ENCODE measurements around the gene ICA1.

The ICA1 gene

DNA sequence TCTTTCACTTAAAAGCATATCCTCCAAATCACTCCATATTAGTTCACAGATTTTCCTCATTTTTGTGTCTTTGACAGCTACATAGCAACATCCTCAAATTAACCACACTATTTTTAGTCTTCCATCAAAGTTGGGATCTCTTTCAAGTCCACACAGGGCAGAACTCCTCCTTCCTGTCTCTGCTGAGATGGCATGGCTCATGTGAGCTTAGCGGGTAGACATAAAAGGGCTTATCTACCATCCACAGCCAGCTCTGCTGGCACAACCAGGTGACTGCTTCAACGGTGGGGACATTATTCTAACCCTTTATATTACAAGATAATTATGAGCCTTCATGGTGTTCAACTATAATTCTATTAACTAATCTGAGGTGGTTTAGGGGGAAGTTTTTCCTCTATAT lies 35.5 kb downstream of the ICA1 start:
- DNase-seq, result no peak

GRCh38 chr7:8221567-8221966 lies 40.4 kb downstream of the ICA1 start:
- no peak for DNase-seq

DNA sequence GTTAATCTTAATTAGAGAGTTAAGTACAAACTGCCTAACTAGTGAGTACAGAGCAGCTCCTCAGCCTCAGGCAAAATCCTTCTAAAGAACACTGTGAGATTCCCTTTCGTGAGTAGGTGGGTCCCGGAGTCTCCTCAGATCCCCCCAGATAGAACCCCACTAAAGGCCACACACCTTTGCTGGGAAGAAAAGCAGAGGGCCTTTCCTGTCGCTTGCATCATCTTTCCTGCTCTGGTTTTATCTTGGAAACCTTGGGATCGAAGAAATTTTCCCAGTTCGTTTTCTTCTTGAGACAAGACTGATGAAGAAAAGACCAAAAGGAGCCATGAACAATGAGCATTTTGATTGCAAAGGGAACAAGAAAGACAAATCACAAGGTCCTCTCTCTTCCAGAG lies 40.9 kb downstream of the ICA1 start:
- no peak for DNase-seq

DNA sequence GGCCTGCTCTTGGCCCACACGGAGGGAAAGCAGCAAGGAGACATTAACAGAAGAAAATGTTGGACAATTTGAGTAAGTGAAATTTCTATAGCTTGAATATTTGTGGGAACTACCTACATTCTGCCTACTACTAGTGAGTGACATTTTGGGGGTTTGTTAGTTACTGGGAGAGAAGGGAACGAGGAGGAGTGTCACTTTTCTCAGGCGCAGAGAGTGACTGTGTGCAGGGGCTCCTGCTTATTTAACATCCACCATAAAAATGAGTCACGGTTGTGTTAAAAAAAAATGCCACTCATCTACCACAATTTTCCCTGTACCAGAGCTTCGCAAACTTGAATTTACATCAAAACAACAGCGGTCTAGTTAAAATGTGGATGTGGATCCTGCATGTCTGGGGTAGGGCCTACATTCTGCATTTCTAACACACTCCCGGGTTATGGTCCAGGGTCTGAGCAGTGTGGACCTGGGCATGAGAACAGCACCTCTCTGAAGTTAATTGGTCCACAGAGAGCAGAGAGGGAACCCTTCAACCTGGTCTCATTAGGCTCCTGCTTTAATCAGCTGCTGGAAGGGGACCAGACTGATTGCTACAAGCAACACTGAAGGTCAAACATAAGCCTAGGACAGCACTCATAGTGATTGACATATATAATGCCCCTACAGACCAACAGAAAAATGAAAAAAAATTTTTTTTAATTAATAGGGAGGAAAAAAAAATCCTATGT lies 41.4 kb downstream of the ICA1 start:
- DNase-seq, result no peak

DNA sequence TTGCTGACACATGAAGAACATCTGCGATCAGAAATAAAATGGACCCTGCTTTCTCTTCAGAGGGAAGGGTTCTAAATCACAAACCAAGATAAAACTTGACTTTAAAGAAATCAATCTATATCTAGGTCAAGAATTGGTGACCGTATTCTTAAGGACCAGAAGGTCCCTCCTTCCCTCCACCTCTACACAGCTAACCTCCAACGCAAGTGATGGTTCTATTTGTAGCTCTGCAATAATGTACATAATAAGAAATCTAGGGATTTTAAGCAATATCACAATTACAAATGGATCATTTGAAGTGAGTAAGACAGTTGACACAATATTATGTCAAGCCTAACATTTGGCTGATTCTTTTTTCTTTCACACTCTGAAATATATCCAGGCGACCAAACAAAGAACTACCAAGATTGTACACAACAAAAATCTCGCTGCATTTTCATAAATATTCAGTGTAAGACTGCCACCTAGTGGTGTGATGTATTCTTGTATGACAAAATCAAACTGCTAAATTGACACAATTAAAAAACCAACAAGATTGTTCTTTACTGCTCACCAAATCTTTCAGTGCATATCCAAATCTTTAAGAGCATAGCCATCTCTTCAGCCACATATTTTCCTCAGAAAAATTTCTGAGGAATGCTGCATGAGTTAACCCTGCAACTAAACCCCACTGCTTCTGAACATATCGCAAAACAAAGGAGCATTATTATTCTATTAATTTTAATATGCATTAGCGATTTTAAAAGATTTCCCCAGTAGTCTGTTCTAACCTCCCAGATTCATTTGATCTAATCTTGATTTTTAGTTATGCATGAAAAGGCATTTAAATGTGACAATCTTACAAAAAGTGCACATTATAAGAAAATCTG lies 44.5 kb downstream of the ICA1 start:
- no peak for DNase-seq

GRCh38 chr7:8216334-8216690 lies 45.7 kb downstream of the ICA1 start:
- DNase-seq, result no peak

GRCh38 chr7:8215648-8216333 lies 46.2 kb downstream of the ICA1 start:
- DNase-seq, result no peak

- no peak for DNase-seq
These were observed 47.6 kb downstream of the ICA1 start for GRCh38 chr7:8214244-8214824.

- no peak for DNase-seq
These were observed 48.6 kb downstream of the ICA1 start for GRCh38 chr7:8213381-8213780.

DNA sequence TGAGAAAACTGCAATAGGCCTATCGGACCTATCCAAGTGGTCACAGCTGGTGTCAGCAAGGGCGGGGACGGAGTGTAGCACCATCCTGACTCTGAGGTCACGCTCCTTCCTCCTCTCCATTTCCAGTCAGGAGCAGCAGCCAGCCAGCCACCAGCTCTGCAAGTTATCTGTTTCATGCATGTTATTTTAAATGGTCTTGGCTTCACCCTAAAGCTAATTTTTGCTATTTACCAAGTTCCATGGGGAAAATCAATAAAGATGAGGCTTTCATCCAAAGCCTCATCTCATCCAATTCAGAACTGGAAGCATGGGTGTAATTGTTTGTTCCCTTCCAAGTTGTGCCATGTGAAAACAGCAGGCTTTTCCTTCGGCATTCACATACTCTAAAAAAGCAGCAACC lies 49.3 kb downstream of the ICA1 start:
- no peak for DNase-seq

DNA sequence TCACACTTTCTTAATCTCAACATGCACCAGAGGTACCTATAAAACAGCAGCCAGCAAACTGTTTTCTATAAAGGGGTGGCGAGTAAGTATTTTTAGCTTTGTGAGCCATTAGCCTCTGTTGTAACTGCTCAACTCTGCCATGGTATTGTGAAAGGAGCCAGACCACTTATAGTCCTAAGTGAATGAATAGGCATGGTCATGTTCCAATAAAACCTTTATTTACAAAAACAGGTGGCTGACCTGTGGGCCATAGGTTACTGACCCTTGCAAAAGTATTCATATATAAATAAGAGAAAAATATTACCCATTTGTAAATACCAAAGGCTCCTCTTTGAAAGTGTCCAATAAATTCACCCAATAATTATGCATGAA lies 50.3 kb downstream of the ICA1 start:
- no peak for DNase-seq

DNA sequence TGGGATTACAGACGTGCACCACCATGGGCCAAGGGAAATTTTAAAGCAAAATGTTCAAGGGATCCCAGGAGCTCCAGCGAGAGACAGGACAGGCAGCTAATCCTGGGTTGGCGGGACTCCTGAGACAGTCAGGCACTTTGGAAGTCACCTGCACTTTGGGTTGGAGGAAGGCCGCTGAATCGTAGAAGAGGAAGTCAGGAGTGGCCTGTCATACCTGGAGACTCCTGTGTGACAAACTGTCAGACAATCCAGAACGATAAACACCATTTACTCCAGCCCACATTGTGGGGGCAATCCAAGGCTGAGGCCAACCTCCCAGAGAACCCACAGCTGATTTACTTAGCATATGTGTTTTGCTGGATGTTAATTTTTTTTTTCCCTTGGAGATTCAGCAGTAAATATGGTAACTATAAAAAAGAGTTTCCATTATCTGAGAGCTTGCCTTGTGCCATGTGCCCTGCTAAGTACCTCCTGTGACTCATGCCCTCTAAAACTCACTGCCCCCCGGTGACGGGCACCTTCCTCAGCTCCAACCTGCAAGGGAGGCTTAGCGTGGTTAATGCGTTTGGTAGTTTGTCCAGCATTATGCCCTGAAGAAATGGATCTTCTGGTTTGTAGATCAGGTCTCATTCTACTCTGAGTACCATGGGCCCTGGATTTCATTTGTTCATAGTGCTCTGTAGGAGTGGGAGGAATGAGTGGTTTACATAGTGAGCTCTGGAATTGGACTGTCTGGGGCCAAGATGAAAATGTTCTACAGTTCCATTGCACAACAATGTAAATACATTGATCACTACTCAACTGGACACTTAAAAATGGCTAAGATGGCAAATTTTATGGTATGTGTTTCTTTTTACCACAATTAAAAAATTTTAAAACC lies 50.9 kb downstream of the ICA1 start:
- DNase-seq, result no peak

GRCh38 chr7:8209353-8209752 lies 52.6 kb downstream of the ICA1 start:
- no peak for DNase-seq

GRCh38 chr7:8208816-8209215 lies 53.2 kb downstream of the ICA1 start:
- DNase-seq, result no peak

DNA sequence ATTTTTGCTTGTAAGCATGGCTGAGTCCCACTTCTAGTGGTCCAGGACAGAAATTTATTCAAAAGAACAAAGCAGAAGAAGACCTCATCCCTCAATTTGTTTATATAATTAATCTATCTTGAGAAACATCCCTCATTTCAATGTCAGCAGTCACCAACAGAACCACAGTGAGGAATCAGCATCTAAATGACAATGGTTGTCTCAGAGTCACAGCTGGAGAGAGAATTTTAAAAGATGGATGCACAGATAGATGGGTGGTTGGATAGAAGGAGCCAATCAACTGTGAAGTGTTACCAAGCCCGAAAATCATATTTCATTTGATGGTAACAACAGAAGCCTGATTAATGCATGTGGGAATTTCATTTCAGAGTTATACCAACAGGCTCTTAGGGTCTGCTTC lies 55.0 kb downstream of the ICA1 start:
- no peak for DNase-seq

DNA sequence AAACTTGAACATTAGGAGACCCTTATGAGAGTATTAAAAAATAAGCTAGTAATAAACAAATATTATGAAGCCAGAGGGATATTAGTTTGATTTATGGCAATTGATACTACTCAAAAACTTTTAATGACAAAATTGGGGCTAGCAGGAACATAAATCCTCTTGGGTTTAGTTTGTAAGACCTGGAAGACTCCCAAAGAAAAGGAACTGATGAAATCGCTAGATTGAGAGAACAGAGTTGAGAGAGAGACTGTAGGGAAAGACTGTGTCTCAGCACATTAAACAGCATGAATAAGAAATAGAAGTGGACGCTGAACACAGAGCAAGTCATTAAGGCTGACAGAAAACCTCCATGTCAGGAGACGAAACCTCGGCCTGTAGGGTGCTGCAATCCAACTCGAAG lies 56.4 kb downstream of the ICA1 start:
- DNase-seq, result no peak

DNA sequence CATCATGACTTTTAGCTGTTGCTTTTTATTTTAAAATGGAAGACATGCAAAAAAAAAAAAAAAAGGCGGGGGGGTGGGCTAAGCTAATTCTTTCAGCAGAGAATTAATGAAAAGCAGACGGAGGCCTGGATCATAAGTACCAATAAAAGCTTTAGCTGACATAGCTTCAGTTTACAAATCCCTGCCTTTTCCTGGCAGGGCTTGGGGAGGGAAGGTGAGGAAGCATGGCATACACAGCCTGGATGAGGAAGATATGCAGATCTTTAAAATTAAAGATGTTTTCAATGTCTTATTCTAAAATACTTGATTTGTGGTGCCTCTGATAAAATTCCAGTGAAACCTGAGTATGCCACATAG lies 57.0 kb downstream of the ICA1 start:
- DNase-seq, result peak; percentile 38

- no peak for DNase-seq
These were observed 57.5 kb downstream of the ICA1 start for GRCh38 chr7:8204339-8205030.

DNA sequence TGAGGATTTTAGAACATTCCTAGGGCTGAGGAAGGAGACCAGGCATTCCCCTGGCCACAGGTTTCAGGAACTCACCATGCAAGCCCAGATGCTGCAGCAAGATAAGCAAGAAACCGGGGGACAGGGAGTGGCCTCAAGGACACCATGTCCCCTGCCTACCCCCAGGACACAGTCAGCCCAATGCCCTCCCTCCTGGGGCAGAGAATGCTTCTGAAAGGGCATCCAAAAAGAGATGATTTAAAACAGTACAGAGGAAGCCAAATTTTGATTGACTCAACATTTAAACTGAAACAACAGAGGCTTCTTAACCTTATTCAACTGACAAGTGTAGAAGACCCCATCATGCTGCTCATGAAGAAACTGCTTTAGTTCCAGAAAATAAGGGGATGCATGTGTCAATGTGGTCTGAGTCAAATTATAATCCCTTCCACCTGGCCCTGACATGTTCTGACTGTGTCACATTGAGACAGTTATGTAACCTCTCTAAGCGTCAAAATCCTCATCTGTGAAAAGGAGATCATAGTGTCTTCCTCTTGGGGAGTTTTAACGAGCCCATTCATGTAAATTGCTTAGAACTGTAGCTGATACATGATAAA lies 60.0 kb downstream of the ICA1 start:
- no peak for DNase-seq

DNA sequence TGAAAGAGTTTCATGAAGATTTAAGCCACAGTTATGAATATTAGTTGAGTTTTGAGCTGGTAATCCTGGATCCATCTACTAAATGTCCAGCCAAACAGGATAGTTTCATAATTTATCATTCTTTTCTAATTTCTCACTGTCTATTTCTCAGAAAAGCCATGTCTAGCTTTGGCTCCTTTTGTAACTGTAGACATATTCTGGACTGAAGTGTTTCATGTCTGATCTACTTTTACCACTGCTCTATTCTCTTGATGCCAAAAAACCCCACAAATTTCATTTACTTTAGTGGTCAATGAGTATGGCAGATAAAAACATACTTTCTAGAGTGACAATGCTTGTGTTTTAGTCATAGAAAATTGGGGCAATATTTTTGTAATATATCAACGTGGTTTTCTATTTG lies 61.2 kb downstream of the ICA1 start:
- no peak for DNase-seq

DNA sequence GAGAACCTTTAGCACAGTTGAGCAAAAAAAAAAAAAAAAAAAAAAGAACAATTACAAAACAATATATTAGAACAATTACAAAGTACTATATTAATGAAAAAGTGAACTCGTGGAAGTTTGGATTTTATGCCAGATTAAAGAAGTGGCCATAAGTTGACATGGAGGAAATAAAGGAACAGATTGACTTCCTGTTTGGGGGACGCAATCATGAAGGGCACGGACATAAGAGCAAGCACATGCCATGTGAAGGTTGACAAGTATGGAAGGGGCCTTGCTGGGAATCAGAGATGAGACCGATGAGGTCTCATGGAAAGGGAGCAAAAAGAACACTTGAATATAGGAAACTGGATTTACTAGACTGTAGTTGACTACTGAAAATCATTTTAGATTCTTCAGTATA lies 61.7 kb downstream of the ICA1 start:
- DNase-seq, result no peak
